MM.1S (cell line): ENCODE data around the gene ITGAV.

Source experiments
- DNase-seq: peaks from one replicate; pipeline ENCODE4 v3.0.0-alpha.2; 2015
- H2AFZ ChIP-seq: fragments of 300-600 bp; sonication (generic); 2 replicates; pipeline ENCODE4 v1.6.0; 2016; ENCODE audit warnings: antibody characterized with exemption, low read length
- H3F3A ChIP-seq: fragments of 300-600 bp; sonication (generic); 2 replicates; pipeline ENCODE4 v1.6.1; 2016; ENCODE audit warnings: mild to moderate bottlenecking, antibody characterized with exemption, low read length, moderate library complexity, mixed read lengths; ENCODE audit not compliant: insufficient read depth
- H3K27ac ChIP-seq: fragments of 300-600 bp; sonication (generic); 2 replicates; pipeline ENCODE4 v1.5.1; 2016; ENCODE audit warnings: mild to moderate bottlenecking, low read length
- H3K27me3 ChIP-seq: fragments of 300-600 bp; sonication (generic); replicated peaks from 2 replicates; pipeline ENCODE4 v1.6.0; 2016; ENCODE audit warnings: low read length; ENCODE audit not compliant: insufficient read depth
- H3K36me3 ChIP-seq: fragments of 300-600 bp; sonication (generic); replicated peaks from 2 replicates; pipeline ENCODE4 v1.6.1; 2016; ENCODE audit warnings: mild to moderate bottlenecking, low read length, mixed read lengths; ENCODE audit not compliant: insufficient read depth
- H3K4me1 ChIP-seq: fragments of 300-600 bp; sonication (generic); 2 replicates; pipeline ENCODE4 v1.6.1; 2016; ENCODE audit warnings: low read length, mixed read lengths
- H3K4me2 ChIP-seq: fragments of 300-600 bp; sonication (generic); 2 replicates; pipeline ENCODE4 v1.6.0; 2016; ENCODE audit warnings: low read depth, low read length
- H3K4me3 ChIP-seq: fragments of 300-600 bp; sonication (generic); 2 replicates; pipeline ENCODE4 v1.5.1; 2016; ENCODE audit warnings: low read length, mixed read lengths
- H3K79me2 ChIP-seq: fragments of 300-600 bp; sonication (generic); 2 replicates; pipeline ENCODE4 v1.6.1; 2016; ENCODE audit warnings: mixed run types, low read length, mixed read lengths
- H3K9ac ChIP-seq: fragments of 300-600 bp; sonication (generic); 2 replicates; pipeline ENCODE4 v1.6.1; 2016; ENCODE audit warnings: low read length, mixed read lengths
- H3K9me2 ChIP-seq: fragments of 300-600 bp; sonication (generic); replicated peaks from 2 replicates; pipeline ENCODE4 v1.6.1; 2016; ENCODE audit warnings: mild to moderate bottlenecking, low read length, mixed read lengths; ENCODE audit not compliant: insufficient read depth
- H3K9me3 ChIP-seq: fragments of 300-600 bp; sonication (generic); replicated peaks from 2 replicates; pipeline ENCODE4 v1.6.1; 2016; ENCODE audit warnings: mild to moderate bottlenecking, low read length, mixed read lengths; ENCODE audit not compliant: insufficient read depth
- H4K20me1 ChIP-seq: fragments of 300-600 bp; sonication (generic); 2 replicates; pipeline ENCODE4 v1.6.1; 2016; ENCODE audit warnings: mild to moderate bottlenecking, low read length, moderate library complexity, mixed read lengths; ENCODE audit not compliant: insufficient read depth
- EZH2 ChIP-seq: fragments of 300-600 bp; sonication (generic); optimal IDR thresholded peaks from 2 replicates; pipeline ENCODE3; 2017; ENCODE audit warnings: low read depth, mild to moderate bottlenecking, antibody characterized with exemption, low read length, mixed read lengths
- EZH2phosphoT487 ChIP-seq: fragments of 300-600 bp; sonication (generic); IDR thresholded peaks from 2 replicates; pipeline ENCODE4 v1.6.1; 2018; ENCODE audit warnings: antibody characterized with exemption, low read length
- TF ChIP-seq, protein P1 (sequence below): fragments of 300-600 bp; sonication (generic); IDR thresholded peaks from 2 replicates; pipeline ENCODE4 v1.5.1; 2016; ENCODE audit warnings: antibody characterized with exemption, low read length, mixed read lengths

Gene ITGAV

GRCh38 chr2:186576614-186577013 is 13.2 kb upstream of the ITGAV start:
- Histone ChIP-seq H3K9me2 (no peaks in the 10 kb centered on the region), H3K4me1 (no peaks in the 10 kb centered on the region), H4K20me1 (no peaks in the 10 kb centered on the region), H3K4me2 (no peak overlapping the region), H2AFZ (no peak overlapping the region), H3K9me3 (no peaks in the 10 kb centered on the region), H3F3A (no peaks in the 10 kb centered on the region), H3K79me2 (no peaks in the 10 kb centered on the region), H3K27me3 (no peaks in the 10 kb centered on the region), H3K4me3 (no peak overlapping the region), H3K9ac (no peak overlapping the region), H3K36me3 (no peaks in the 10 kb centered on the region), H3K27ac (no peak overlapping the region)
- TF ChIP-seq, protein P1, sequence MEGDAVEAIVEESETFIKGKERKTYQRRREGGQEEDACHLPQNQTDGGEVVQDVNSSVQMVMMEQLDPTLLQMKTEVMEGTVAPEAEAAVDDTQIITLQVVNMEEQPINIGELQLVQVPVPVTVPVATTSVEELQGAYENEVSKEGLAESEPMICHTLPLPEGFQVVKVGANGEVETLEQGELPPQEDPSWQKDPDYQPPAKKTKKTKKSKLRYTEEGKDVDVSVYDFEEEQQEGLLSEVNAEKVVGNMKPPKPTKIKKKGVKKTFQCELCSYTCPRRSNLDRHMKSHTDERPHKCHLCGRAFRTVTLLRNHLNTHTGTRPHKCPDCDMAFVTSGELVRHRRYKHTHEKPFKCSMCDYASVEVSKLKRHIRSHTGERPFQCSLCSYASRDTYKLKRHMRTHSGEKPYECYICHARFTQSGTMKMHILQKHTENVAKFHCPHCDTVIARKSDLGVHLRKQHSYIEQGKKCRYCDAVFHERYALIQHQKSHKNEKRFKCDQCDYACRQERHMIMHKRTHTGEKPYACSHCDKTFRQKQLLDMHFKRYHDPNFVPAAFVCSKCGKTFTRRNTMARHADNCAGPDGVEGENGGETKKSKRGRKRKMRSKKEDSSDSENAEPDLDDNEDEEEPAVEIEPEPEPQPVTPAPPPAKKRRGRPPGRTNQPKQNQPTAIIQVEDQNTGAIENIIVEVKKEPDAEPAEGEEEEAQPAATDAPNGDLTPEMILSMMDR = no peak
- TF ChIP-seq EZH2 = no peak
- TF ChIP-seq EZH2phosphoT487 = no peak
- DNase-seq = no peak

- Histone ChIP-seq H3K4me1 (no peaks in the 10 kb centered on the region), H3K27ac (no peak overlapping the region), H3K4me2 (no peak overlapping the region), H3F3A (no peaks in the 10 kb centered on the region), H2AFZ (no peak overlapping the region), H3K9me2 (no peaks in the 10 kb centered on the region), H4K20me1 (no peaks in the 10 kb centered on the region), H3K9me3 (no peaks in the 10 kb centered on the region), H3K4me3 (no peak overlapping the region), H3K27me3 (no peaks in the 10 kb centered on the region), H3K9ac (no peak overlapping the region), H3K79me2 (no peaks in the 10 kb centered on the region), H3K36me3 (no peaks in the 10 kb centered on the region)
- TF ChIP-seq EZH2phosphoT487 (no peak), EZH2 (no peak)
- TF ChIP-seq, protein P1 = no peak
- DNase-seq = no peak
These were observed 7.2 kb upstream of the ITGAV start for GRCh38 chr2:186582698-186583097.

- H3K27ac ChIP-seq = no peak overlapping the region
- H3K9ac ChIP-seq = no peak overlapping the region
- H3K36me3 ChIP-seq = no peaks in the 10 kb centered on the region
- H3K4me1 ChIP-seq = no peaks in the 10 kb centered on the region
- H3K4me2 ChIP-seq = no peak overlapping the region
- no peak overlapping the region for H2AFZ ChIP-seq
- no peaks in the 10 kb centered on the region for H3K9me2 ChIP-seq
- no peak for TF ChIP-seq EZH2
- TF ChIP-seq, protein P1 = no peak
- no peaks in the 10 kb centered on the region for H3K9me3 ChIP-seq
- no peaks in the 10 kb centered on the region for H3K79me2 ChIP-seq
- no peaks in the 10 kb centered on the region for H4K20me1 ChIP-seq
- no peaks in the 10 kb centered on the region for H3F3A ChIP-seq
- H3K4me3 ChIP-seq = no peak overlapping the region
- H3K27me3 ChIP-seq = no peaks in the 10 kb centered on the region
- no peak for DNase-seq
These were observed 5.8 kb upstream of the ITGAV start for GRCh38 chr2:186584053-186584452.
